Measurements from ENCODE around the gene HDAC4.

GRCh38 chr2:239230318-239231052, 170.3 kb downstream of the HDAC4 start:
- TF ChIP-seq GATA2 (IDR thresholded peaks at IDR 0.05; ENCODE audit: low read depth, low read length) (no peak), GATA3 (IDR thresholded peaks at IDR 0.05; ENCODE audit: low read depth, low read length) (no peak)

Data from SH-SY5Y (cell line).